Omental fat pad (tissue), 4 donors: ENCODE results near the gene NOTO. TPM values are rescaled to one million over a fixed set of nuclear protein-coding genes. Genes with fewer than 3 reads are reported as not detected.
"Not testable (repeated sequence)": the region's sequence is repeated elsewhere in the genome, so short reads cannot be mapped to it uniquely, and the experiment has no call there.

Experiments used
- ATAC-seq: fragments of 150-250 bp; one replicate; pipeline ENCODE4 v1.9.1; 2016; ENCODE audit warnings: mild to moderate bottlenecking, moderate library complexity; ENCODE audit not compliant: low FRiP score
- DNase-seq: peaks from one replicate; pipeline ENCODE4 v3.0.0-alpha.2; 2019; ENCODE audit warnings: low spot score
- CTCF ChIP-seq, 3 donors: fragments of 450-650 bp; IDR thresholded peaks; one replicate each; pipeline ENCODE4 v1.5.1; 2016 to 2017; ENCODE audit warnings: antibody characterized with exemption in 3 of 3, mild to moderate bottlenecking in 3 of 3, moderate library complexity in 2 of 3
- total RNA-seq, 4 donors: library from RNA; depleted of rRNA; stranded (reverse); fragments of >200 nt; gene quantifications; one replicate each; pipeline ENCODE4 v1.1.0, GENCODE V29; 2016

The NOTO gene
- total RNA-seq, 4 donors from 2014 or later, result not detected

GRCh38 chr2:73176881-73177644 lies 25.3 kb upstream of the NOTO start:
- DNase-seq (peak; percentile 94), ATAC-seq (peak; percentile 98)
- peak in 2 of 3 donors; percentile 94 to 99 for TF ChIP-seq CTCF (IDR thresholded peaks at IDR 0.05)

GRCh38 chr2:73177645-73178255 lies 24.6 kb upstream of the NOTO start:
- DNase-seq (no peak), ATAC-seq (no peak)
- TF ChIP-seq CTCF (IDR thresholded peaks at IDR 0.05), result no peak

GRCh38 chr2:73185965-73186364 lies 16.4 kb upstream of the NOTO start:
- TF ChIP-seq CTCF (IDR thresholded peaks at IDR 0.05), result no peak
- DNase-seq, result no peak
- no peak for ATAC-seq

DNA sequence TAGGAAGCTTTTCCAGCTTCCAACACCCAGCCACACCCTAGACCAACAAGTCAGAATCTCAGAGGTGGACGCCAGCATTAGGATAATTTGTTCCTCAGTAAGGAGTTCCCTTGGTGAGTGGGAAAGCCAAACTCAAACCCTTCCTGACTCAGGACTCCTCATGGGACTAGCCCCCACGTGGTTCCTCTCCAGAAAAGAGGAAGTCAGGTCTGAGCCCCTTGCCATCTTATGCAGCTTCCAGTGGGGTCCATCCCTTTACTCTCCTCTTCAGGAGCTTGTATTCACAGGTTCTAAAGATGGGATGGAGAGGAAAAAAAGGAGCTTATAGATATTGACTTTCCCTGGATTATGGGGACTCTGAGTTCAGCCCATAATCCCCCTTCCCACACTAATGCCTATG lies 14.8 kb upstream of the NOTO start:
- DNase-seq, result no peak
- ATAC-seq, result no peak
- no peak for TF ChIP-seq CTCF (IDR thresholded peaks at IDR 0.05)

- DNase-seq (no peak), ATAC-seq (no peak)
- TF ChIP-seq CTCF (IDR thresholded peaks at IDR 0.05), result no peak
Observed at GRCh38 chr2:73197579-73197978, 4.8 kb upstream of the NOTO start.

DNA sequence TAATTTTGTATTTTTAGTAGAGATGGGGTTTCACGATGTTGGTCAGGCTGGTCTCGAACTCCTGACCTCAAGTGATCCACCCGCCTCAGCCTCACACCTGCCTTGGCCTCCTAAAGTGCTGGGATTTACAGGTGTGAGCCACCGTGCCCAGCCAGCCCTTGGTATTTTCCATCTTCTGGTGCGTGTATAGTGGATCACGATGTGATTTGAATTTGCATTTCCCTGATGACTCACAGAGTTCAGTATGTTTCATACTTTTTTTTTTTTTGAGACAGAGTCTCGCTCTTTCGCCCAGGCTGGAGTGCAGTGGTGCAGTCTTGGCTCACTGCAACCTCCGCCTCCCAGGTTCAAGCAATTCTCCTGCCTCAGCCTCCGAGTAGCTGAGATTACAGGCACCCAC lies 2.1 kb upstream of the NOTO start:
- DNase-seq, ATAC-seq: not testable (repeated sequence)

DNA sequence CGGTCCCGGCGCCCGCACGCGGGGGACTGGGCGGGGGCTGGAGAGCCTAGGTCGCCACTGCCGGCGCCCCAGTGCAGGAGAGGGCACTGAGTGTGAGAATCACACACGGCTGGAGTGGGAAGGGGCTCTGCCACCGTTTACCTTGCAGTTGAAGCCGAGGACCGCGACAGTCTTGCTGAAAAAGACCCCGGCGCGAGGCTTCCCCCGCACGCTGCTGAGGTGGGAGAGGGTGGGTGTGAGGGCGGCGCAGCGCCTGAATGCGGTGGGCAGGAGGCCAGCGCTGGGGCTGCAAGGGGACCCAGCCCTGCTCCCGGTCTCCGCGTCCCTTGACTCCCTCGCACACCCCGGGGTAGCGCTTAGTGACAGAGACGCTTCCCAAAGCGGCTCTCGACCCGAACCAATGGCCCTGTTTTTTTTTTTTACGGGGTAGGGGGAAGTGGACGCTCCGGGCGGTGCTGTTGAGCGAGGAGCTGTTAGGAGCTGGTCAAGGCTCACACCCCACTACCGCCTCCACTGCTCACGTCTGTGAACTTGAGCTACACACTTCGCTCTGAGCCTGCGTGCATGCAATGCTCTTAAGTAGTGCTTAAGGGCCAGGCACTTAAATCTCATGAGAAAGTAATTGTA lies 794 bp downstream of the NOTO start:
- DNase-seq (no peak), ATAC-seq (no peak)
- no peak for TF ChIP-seq CTCF (IDR thresholded peaks at IDR 0.05)
